Breast epithelium (tissue), 4 donors: Measurements from ENCODE around the gene AFG1L. TPM values are rescaled to one million over a fixed set of nuclear protein-coding genes. Genes with fewer than 3 reads are reported as not detected.

Experiments
- DNase-seq, 2 donors: peaks; one replicate each; pipeline ENCODE4 v3.0.0-alpha.2; 2019; ENCODE audit warnings: low spot score in 2 of 2
- H3K27ac ChIP-seq, 2 donors: fragments of 200-600 bp; sonication (generic) in 1 of 2; one replicate each; pipeline ENCODE4 v1.5.1; 2016 to 2019; ENCODE audit warnings: mild to moderate bottlenecking in 1 of 2
- H3K27me3 ChIP-seq, 2 donors: fragments of 200-600 bp; sonication (generic) in 1 of 2; one replicate each; pipeline versions ENCODE4 v1.5.1 to v1.6.0; 2017 to 2019; ENCODE audit warnings: control low read depth in 1 of 2, mild to moderate bottlenecking in 1 of 2
- H3K36me3 ChIP-seq: fragments of 200-600 bp; one replicate; pipeline ENCODE4 v1.5.1; 2019
- H3K4me1 ChIP-seq, 2 donors: fragments of 200-600 bp; sonication (generic); one replicate each; pipeline ENCODE4 v1.5.1; 2016 to 2019; ENCODE audit warnings: control low read depth in 1 of 2
- H3K4me3 ChIP-seq, 3 donors: fragments of 200-600 bp; sonication (generic); 1 replicate in 2 of 3; 2 replicates in 1 of 3; pipeline ENCODE4 v1.5.1; 2016 to 2019; ENCODE audit warnings: mild to moderate bottlenecking in 3 of 3, moderate library complexity in 2 of 3
- H3K9me3 ChIP-seq, 2 donors: fragments of 200-600 bp; sonication (generic) in 1 of 2; one replicate each; pipeline ENCODE4 v1.5.1; 2016 to 2019; ENCODE audit warnings: control low read depth in 1 of 2
- CTCF ChIP-seq, 3 donors: fragments of 450-650 bp; IDR thresholded peaks; one replicate each; pipeline ENCODE4 v1.5.1; 2016 to 2017; ENCODE audit warnings: antibody characterized with exemption in 3 of 3, mild to moderate bottlenecking in 3 of 3, moderate library complexity in 3 of 3
- POLR2A ChIP-seq: fragments of 450-650 bp; IDR thresholded peaks from one replicate; pipeline ENCODE4 v1.6.1; 2016; ENCODE audit warnings: antibody characterized with exemption, mild to moderate bottlenecking, moderate library complexity
- POLR2AphosphoS5 ChIP-seq, 3 donors: sonication (generic); formaldehyde crosslinking; IDR thresholded peaks; one replicate each; pipeline ENCODE4 v1.6.1; 2017; ENCODE audit warnings: antibody characterized with exemption in 3 of 3
- intact Hi-C: fragments of 100-400 bp; cut with DNase I; formaldehyde crosslinking; loops from one replicate; pipeline ENCODE4 v1.15.1; 2023; ENCODE audit warnings: low total_unique reads
- total RNA-seq, 3 donors: library from RNA; depleted of rRNA; stranded (reverse); fragments of >200 nt; gene quantifications; one replicate each; pipeline ENCODE4 v1.1.0, GENCODE V29; 2016

The AFG1L gene
- total RNA-seq, 3 donors from 2014 or later = 2.3 to 5.6 (median 4.0) TPM

GRCh38 chr6:108419934-108420609 lies 125.2 kb downstream of the AFG1L start:
- intact Hi-C loops = no loop called here
- no peaks in the 10 kb centered on the region for H3K27me3 ChIP-seq
- no peaks in the 10 kb centered on the region for H3K4me1 ChIP-seq
- DNase-seq = no peak
- no peak overlapping the region for H3K27ac ChIP-seq
- TF ChIP-seq POLR2AphosphoS5 (IDR thresholded peaks at IDR 0.05) = no peak
- no peak for TF ChIP-seq CTCF (IDR thresholded peaks at IDR 0.05)
- TF ChIP-seq POLR2A = no peak
- no peaks in the 10 kb centered on the region for H3K36me3 ChIP-seq
- H3K9me3 ChIP-seq = no peaks in the 10 kb centered on the region
- H3K4me3 ChIP-seq = no peak overlapping the region

GRCh38 chr6:108421366-108421765 lies 126.5 kb downstream of the AFG1L start:
- TF ChIP-seq POLR2A = no peak
- no peak for TF ChIP-seq POLR2AphosphoS5 (IDR thresholded peaks at IDR 0.05)
- no peak for TF ChIP-seq CTCF (IDR thresholded peaks at IDR 0.05)
- no peak overlapping the region for H3K27ac ChIP-seq
- intact Hi-C loops = no loop called here
- H3K4me1 ChIP-seq = no peaks in the 10 kb centered on the region
- no peaks in the 10 kb centered on the region for H3K9me3 ChIP-seq
- no peaks in the 10 kb centered on the region for H3K36me3 ChIP-seq
- H3K27me3 ChIP-seq = no peaks in the 10 kb centered on the region
- no peak for DNase-seq
- H3K4me3 ChIP-seq = no peak overlapping the region

GRCh38 chr6:108423982-108424705 lies 129.3 kb downstream of the AFG1L start:
- Histone ChIP-seq H3K27ac (no peak overlapping the region), H3K9me3 (no peaks in the 10 kb centered on the region), H3K4me1 (no peaks in the 10 kb centered on the region), H3K27me3 (no peaks in the 10 kb centered on the region), H3K4me3 (no peak overlapping the region), H3K36me3 (no peaks in the 10 kb centered on the region)
- no peak for DNase-seq
- TF ChIP-seq POLR2AphosphoS5 (IDR thresholded peaks at IDR 0.05) (no peak), POLR2A (no peak), CTCF (IDR thresholded peaks at IDR 0.05) (no peak)
- intact Hi-C loops = no loop called here

GRCh38 chr6:108425428-108425827 lies 130.6 kb downstream of the AFG1L start:
- DNase-seq = no peak
- TF ChIP-seq POLR2AphosphoS5 (IDR thresholded peaks at IDR 0.05) (no peak), POLR2A (no peak), CTCF (IDR thresholded peaks at IDR 0.05) (no peak)
- H3K27me3 ChIP-seq = no peaks in the 10 kb centered on the region
- intact Hi-C loops = no loop called here
- H3K9me3 ChIP-seq = no peaks in the 10 kb centered on the region
- no peak overlapping the region for H3K27ac ChIP-seq
- no peaks in the 10 kb centered on the region for H3K36me3 ChIP-seq
- H3K4me1 ChIP-seq = no peaks in the 10 kb centered on the region
- no peak overlapping the region for H3K4me3 ChIP-seq

GRCh38 chr6:108432143-108432542 lies 137.3 kb downstream of the AFG1L start:
- DNase-seq = no peak
- Histone ChIP-seq H3K4me3 (no peak overlapping the region), H3K36me3 (no peaks in the 10 kb centered on the region), H3K4me1 (no peaks in the 10 kb centered on the region), H3K9me3 (no peaks in the 10 kb centered on the region), H3K27ac (no peak overlapping the region), H3K27me3 (no peaks in the 10 kb centered on the region)
- intact Hi-C loops = no loop called here
- TF ChIP-seq POLR2A = no peak
- no peak for TF ChIP-seq POLR2AphosphoS5 (IDR thresholded peaks at IDR 0.05)
- TF ChIP-seq CTCF (IDR thresholded peaks at IDR 0.05) = no peak
